SK-N-SH treated with all-trans-retinoic acid at 6 μM for 48 hours (cell line): ENCODE measurements around the gene PDK1.

ENCODE experiments used
- ATAC-seq: fragments of 200-7000 bp; cut with Tn5 transposase; 3 replicates; pipeline ENCODE4 v1.9.1; 2020; ENCODE audit warnings: mild to moderate bottlenecking, moderate library complexity
- CSDC2 ChIP-seq: fragments of 250-450 bp; sonication (Bioruptor Pico); IDR thresholded peaks from 2 replicates; pipeline ENCODE4 v1.5.0; 2020; ENCODE audit warnings: mild to moderate bottlenecking, moderate library complexity
- ESRRG ChIP-seq: fragments of 250-450 bp; sonication (Bioruptor Pico); IDR thresholded peaks from 2 replicates; pipeline ENCODE4 v1.6.1; 2021; ENCODE audit warnings: mild to moderate bottlenecking
- GLIS3 ChIP-seq: fragments of 250-450 bp; sonication (Bioruptor Pico); IDR thresholded peaks from 2 replicates; pipeline ENCODE4 v1.5.0; 2020; ENCODE audit warnings: mild to moderate bottlenecking, moderate library complexity
- ISL1 ChIP-seq: fragments of 250-450 bp; sonication (Bioruptor Pico); IDR thresholded peaks from 2 replicates; pipeline ENCODE4 v2.1.2; 2022; ENCODE audit warnings: mild to moderate bottlenecking, moderate library complexity
- OSR1 ChIP-seq: fragments of 250-450 bp; sonication (Bioruptor Pico); IDR thresholded peaks from 2 replicates; pipeline ENCODE4 v1.8.0; 2022; ENCODE audit warnings: moderate library complexity, mild to moderate bottlenecking, inconsistent platforms
- PATZ1 ChIP-seq: fragments of 250-450 bp; sonication (Bioruptor Pico); IDR thresholded peaks from 2 replicates; pipeline ENCODE4 v1.8.0; 2020; ENCODE audit warnings: mild to moderate bottlenecking, moderate library complexity, borderline replicate concordance
- POU6F1 ChIP-seq: fragments of 250-450 bp; sonication (Bioruptor Pico); IDR thresholded peaks from 2 replicates; pipeline ENCODE4 v1.8.0; 2021; ENCODE audit warnings: low read depth, mild to moderate bottlenecking, moderate library complexity, borderline replicate concordance
- PPARA ChIP-seq: fragments of 250-450 bp; sonication (Bioruptor Pico); IDR thresholded peaks from 2 replicates; pipeline ENCODE4 v1.5.0; 2020; ENCODE audit warnings: mild to moderate bottlenecking, borderline replicate concordance
- RARB ChIP-seq: fragments of 250-450 bp; sonication (Bioruptor Pico); IDR thresholded peaks from 2 replicates; pipeline ENCODE4 v1.8.0; 2021; ENCODE audit warnings: mild to moderate bottlenecking, moderate library complexity
- SNAI2 ChIP-seq: fragments of 250-450 bp; sonication (Bioruptor Pico); IDR thresholded peaks from 2 replicates; pipeline ENCODE4 v1.5.0; 2020; ENCODE audit warnings: mild to moderate bottlenecking, moderate library complexity
- TCF4 ChIP-seq: fragments of 250-450 bp; sonication (Bioruptor Pico); IDR thresholded peaks from 2 replicates; pipeline ENCODE4 v1.8.0; 2021; ENCODE audit warnings: mild to moderate bottlenecking, moderate library complexity, borderline replicate concordance
- TOX ChIP-seq: fragments of 250-450 bp; sonication (Bioruptor Pico); IDR thresholded peaks from 2 replicates; pipeline ENCODE4 v1.8.0; 2021; ENCODE audit warnings: mild to moderate bottlenecking, moderate library complexity, borderline replicate concordance
- TSHZ2 ChIP-seq: fragments of 250-450 bp; sonication (Bioruptor Pico); IDR thresholded peaks from 2 replicates; pipeline ENCODE4 v1.5.0; 2020; ENCODE audit warnings: mild to moderate bottlenecking, moderate library complexity
- ZC3H10 ChIP-seq: fragments of 250-450 bp; sonication (Bioruptor Pico); IDR thresholded peaks from 2 replicates; pipeline ENCODE4 v1.5.1; 2021; ENCODE audit warnings: mild to moderate bottlenecking, moderate library complexity
- ZNF565 ChIP-seq: fragments of 450-650 bp; formaldehyde crosslinking; conservative IDR thresholded peaks from 2 replicates; pipeline ENCODE4 v1.5.0; 2020; ENCODE audit warnings: low read depth, mild to moderate bottlenecking, moderate library complexity
- ZNF70 ChIP-seq: fragments of 450-650 bp; formaldehyde crosslinking; IDR thresholded peaks from 2 replicates; pipeline ENCODE4 v1.5.0; 2020; ENCODE audit warnings: mild to moderate bottlenecking, moderate library complexity
- ZNF8 ChIP-seq: fragments of 450-650 bp; formaldehyde crosslinking; IDR thresholded peaks from 2 replicates; pipeline ENCODE4 v1.5.0; 2020; ENCODE audit warnings: mild to moderate bottlenecking, moderate library complexity
- TF ChIP-seq, protein P1 (sequence below): fragments of 250-450 bp; sonication (Bioruptor Pico); IDR thresholded peaks from 2 replicates; pipeline ENCODE4 v1.5.1; 2021; ENCODE audit warnings: mild to moderate bottlenecking, moderate library complexity

The PDK1 gene

GRCh38 chr2:172599947-172600346 lies 44.1 kb downstream of the PDK1 start:
- TF ChIP-seq ZC3H10 (CRISPR knock-in tag) (no peak), OSR1 (CRISPR knock-in tag) (no peak), TSHZ2 (CRISPR knock-in tag) (no peak), ZNF70 (no peak), ZNF565 (no peak), ISL1 (no peak), PATZ1 (CRISPR knock-in tag) (no peak), TCF4 (CRISPR knock-in tag) (no peak), PPARA (CRISPR knock-in tag) (no peak), GLIS3 (CRISPR knock-in tag) (no peak), ZNF8 (CRISPR knock-in tag) (no peak), TOX (CRISPR knock-in tag) (no peak)
- TF ChIP-seq, all 23 proteins: peak for 0
- no peak for ATAC-seq

- no peak for TF ChIP-seq PATZ1 (CRISPR knock-in tag)
- TF ChIP-seq TOX (CRISPR knock-in tag): no peak
- TF ChIP-seq CSDC2 (CRISPR knock-in tag): no peak
- TF ChIP-seq POU6F1 (CRISPR knock-in tag): no peak
- no peak for TF ChIP-seq PPARA (CRISPR knock-in tag)
- TF ChIP-seq, protein P1, sequence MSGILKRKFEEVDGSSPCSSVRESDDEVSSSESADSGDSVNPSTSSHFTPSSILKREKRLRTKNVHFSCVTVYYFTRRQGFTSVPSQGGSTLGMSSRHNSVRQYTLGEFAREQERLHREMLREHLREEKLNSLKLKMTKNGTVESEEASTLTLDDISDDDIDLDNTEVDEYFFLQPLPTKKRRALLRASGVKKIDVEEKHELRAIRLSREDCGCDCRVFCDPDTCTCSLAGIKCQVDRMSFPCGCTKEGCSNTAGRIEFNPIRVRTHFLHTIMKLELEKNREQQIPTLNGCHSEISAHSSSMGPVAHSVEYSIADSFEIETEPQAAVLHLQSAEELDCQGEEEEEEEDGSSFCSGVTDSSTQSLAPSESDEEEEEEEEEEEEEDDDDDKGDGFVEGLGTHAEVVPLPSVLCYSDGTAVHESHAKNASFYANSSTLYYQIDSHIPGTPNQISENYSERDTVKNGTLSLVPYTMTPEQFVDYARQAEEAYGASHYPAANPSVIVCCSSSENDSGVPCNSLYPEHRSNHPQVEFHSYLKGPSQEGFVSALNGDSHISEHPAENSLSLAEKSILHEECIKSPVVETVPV (CRISPR knock-in tag): no peak
- TF ChIP-seq RARB: no peak
- TF ChIP-seq ZNF8 (CRISPR knock-in tag): no peak
- no peak for TF ChIP-seq ZNF565
- TF ChIP-seq OSR1 (CRISPR knock-in tag): no peak
- no peak for TF ChIP-seq ESRRG (CRISPR knock-in tag)
- TF ChIP-seq TSHZ2 (CRISPR knock-in tag): no peak
- TF ChIP-seq ZNF70: no peak
- TF ChIP-seq SNAI2 (CRISPR knock-in tag): no peak
- TF ChIP-seq TCF4 (CRISPR knock-in tag): no peak
- no peak for ATAC-seq
Measured at GRCh38 chr2:172600557-172601008, 44.7 kb downstream of the PDK1 start.
